ENCODE measurements around the gene FAM236B. TPM values are rescaled to one million over a fixed set of nuclear protein-coding genes. Genes with fewer than 3 reads are reported as not detected.
"Not testable (repeated sequence)": the region's sequence is repeated elsewhere in the genome, so short reads cannot be mapped to it uniquely, and the experiment has no call there.

The FAM236B gene
- not detected for total RNA-seq

GRCh38 chrX:72782560-72782959 lies at the start of gene FAM236B:
Gene FAM236B (minus strand): TSS chrX:72782660. CDS start chrX:72782560, 100 bp downstream.
- not testable (repeated sequence) for DNase-seq (ENCODE audit: low spot score)

- not testable (repeated sequence) for DNase-seq (ENCODE audit: low spot score)
Observed at GRCh38 chrX:72830701-72831100, 48.2 kb upstream of the FAM236B start.

DNA sequence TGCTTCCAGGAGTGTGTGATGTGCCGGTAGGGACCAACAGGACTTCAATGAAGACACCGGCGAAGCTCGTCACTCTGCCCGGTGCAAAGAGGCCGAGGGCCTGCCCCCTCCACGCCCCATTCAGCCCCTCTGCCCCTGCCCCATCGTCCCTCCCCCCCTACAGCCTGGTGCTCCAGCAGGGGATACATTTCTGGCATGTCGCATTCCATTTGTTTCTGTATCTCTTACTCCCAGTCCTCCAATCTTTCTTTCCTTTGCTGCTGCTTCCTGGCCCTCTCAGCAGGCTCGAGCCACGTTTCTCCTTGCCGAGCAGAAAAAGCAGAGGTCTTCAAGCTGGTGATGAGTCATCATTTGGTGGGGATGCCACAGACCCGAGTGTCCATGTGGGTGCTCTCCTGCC lies 25.6 kb upstream of the FAM236B start, which contains the start of gene FAM236D:
FAM236D (minus strand) TSS at position 101 of the 400 bp plus-strand sequence; CDS start at position 1, 100 bp downstream.
- not testable (repeated sequence) for DNase-seq (ENCODE audit: low spot score)

GRCh38 chrX:72790390-72790789 lies 7.9 kb upstream of the FAM236B start:
- not testable (repeated sequence) for DNase-seq (ENCODE audit: low spot score)

GRCh38 chrX:72788142-72788541 lies 5.7 kb upstream of the FAM236B start:
- DNase-seq (ENCODE audit: low spot score): not testable (repeated sequence)

DNA sequence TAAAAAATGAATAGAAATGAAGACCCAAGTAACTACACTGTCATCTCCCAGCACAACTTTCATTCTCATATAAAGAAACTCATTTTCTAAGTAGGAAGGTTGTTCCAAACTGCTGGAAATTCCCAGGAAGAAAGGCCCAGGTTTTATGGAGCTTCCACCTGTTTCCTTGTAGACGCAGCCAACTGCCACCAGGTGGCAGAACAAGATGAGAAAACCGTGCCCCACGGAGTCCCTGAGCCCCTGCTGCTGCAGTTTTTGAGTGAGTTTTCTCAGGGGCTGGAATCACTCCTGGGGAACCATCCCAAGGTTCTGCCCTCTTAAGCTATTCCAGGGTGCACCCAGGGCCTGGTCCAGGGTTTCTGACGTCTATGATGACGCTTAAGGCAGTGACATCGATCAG lies 1.5 kb upstream of the FAM236B start:
- DNase-seq (ENCODE audit: low spot score): not testable (repeated sequence)

- DNase-seq (ENCODE audit: low spot score): not testable (repeated sequence)
Observed at GRCh38 chrX:72783365-72783936, 991 bp upstream of the FAM236B start.

DNA sequence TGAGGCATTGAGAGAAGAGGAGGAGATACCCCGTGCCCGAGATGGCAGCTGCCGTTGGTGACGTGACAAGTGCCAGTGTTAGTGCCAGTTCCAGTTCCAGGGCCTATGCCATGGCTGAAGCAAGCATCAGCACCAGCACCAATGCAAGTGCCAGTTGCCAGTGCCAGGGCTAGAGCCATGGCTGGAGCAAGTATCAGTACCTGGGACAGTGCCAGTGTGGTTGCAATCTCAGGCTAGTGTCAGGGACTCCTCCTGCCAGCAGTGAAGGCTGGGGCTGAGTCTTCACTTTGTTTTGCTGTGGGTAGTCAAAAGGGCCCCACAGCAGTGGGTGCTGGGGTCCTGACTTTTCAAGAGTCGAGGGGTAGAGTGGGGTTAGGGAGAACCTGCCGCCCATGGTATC lies 4.3 kb downstream of the FAM236B start:
- DNase-seq (ENCODE audit: low spot score): not testable (repeated sequence)

GRCh38 chrX:72777467-72777790 lies 5.0 kb downstream of the FAM236B start:
- DNase-seq (ENCODE audit: low spot score): not testable (repeated sequence)

GRCh38 chrX:72776653-72777466 lies 5.6 kb downstream of the FAM236B start, which contains the start of gene DMRTC1B:
Gene DMRTC1B (plus strand): TSS chrX:72776890. CDS start chrX:72845136, 68,246 bp downstream.
- DNase-seq (ENCODE audit: low spot score): not testable (repeated sequence)

DNA sequence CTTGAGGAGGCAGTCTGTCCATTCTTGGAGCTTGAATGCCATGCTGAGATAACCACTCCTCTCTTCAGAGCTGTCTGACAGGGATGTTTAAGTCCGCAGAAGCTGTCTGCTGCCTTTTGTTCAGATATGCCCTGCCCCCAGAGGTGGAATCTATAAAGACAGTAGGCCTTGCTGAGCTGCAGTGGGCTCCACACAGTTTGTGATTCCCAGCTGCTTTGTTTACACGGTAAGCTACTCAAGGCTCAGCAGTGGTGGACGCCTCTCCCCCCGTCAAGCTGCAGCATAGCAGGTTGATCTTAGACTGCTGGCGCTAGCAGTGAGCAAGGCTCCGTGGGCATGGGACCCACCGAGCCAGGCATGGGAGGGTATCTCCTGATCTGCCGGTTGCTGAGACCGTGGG lies 22.0 kb downstream of the FAM236B start:
- not testable (repeated sequence) for DNase-seq (ENCODE audit: low spot score)

GRCh38 chrX:72748545-72748944 lies 33.9 kb downstream of the FAM236B start:
- DNase-seq (ENCODE audit: low spot score): not testable (repeated sequence)

- not testable (repeated sequence) for DNase-seq (ENCODE audit: low spot score)
Observed at GRCh38 chrX:72745546-72745945, 36.9 kb downstream of the FAM236B start.

DNA sequence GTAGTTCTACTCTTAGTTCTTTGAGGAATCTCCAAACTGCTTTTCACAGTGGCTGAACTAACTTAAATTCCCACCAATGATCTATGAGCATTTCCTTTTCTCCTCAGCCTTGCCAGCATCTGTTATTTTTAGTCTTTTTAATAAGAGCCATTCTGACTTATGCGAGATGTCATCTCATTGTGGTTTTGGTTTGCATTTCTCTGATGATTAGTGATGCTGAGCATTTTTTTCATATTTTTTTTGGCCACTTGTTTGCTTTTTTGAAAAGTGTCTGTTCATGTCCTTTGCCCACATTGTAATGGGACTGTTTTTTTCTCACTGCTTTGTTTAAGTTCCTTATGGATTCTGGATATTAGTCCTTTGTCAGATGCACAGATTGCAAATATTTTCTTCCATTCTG lies 46.9 kb downstream of the FAM236B start:
- DNase-seq (ENCODE audit: low spot score): no peak

GRCh38 chrX:72733636-72734035 lies 48.8 kb downstream of the FAM236B start:
- not testable (repeated sequence) for DNase-seq (ENCODE audit: low spot score)

Other genes starting within 250 kb of the FAM236B start
- gene HDAC8, start 209.8 kb downstream of the FAM236B start, total RNA-seq: 42.1 TPM
- 9.4 TPM for gene PHKA1, start 68.4 kb downstream of the FAM236B start, total RNA-seq
- 1.1 TPM for gene DMRTC1B, start 5.8 kb downstream of the FAM236B start, total RNA-seq
- not detected for gene FAM236D, start 25.6 kb upstream of the FAM236B start, total RNA-seq
- not detected for gene FAM236C, start 130.0 kb upstream of the FAM236B start, total RNA-seq
- not detected for gene FAM236A, start 155.5 kb upstream of the FAM236B start, total RNA-seq
- not detected for gene DMRTC1, start 161.2 kb upstream of the FAM236B start, total RNA-seq
- not detected for gene PABPC1L2B, start 220.3 kb upstream of the FAM236B start, total RNA-seq